ENCODE data around the gene DPH6.
"Not testable (repeated sequence)": the region's sequence is repeated elsewhere in the genome, so short reads cannot be mapped to it uniquely, and the experiment has no call there.

The DPH6 gene
- 6.7 to 6.8 reads per million in 2 donors for total RNA-seq

- peak; percentile 73 for DNase-seq
These were observed at the start of gene DPH6 for GRCh38 chr15:35545824-35546510. Gene DPH6 (minus strand): TSS chr15:35546165. CDS start chr15:35546141, 24 bp downstream.

DNA sequence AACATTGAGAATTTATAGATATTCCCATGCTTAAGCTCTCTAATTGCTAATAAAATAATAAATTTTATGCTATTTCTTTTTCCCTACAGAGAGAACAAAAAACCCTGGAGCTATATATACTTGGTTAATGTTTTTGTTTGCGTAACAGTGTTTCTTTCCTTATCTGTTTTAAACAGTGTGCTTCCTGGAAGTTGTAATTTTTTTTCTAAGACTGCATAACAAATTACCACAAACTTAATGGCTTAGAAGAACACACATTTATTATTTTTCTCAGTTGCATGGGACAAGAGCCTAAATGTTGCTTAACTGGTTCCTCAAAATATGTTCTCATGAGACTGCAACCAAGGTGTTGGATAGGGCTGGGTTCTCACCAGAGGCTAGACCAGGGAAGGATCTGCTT lies 49.7 kb upstream of the DPH6 start:
- no peak for DNase-seq

DNA sequence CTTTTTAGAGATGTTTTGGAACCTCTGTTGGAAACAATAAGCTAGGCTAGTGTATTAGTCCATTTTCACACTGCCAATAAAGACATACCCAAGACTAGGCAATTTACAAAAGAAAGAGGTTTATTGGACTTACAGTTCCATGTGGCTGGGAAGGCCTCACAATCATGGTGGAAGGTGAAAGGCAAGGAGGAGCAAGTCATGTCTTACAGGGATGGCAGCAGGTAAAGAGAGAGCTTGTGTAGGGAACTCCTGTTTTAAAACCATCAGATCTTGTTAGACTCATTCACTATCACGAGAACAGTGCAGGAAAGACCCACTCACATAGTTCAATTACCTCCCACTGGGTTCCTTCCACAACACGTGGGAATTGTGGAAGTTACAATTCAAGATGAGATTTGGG lies 46.0 kb upstream of the DPH6 start:
- DNase-seq = not testable (repeated sequence)

- DNase-seq = no peak
These were observed 38.0 kb upstream of the DPH6 start for GRCh38 chr15:35583863-35584528.

DNA sequence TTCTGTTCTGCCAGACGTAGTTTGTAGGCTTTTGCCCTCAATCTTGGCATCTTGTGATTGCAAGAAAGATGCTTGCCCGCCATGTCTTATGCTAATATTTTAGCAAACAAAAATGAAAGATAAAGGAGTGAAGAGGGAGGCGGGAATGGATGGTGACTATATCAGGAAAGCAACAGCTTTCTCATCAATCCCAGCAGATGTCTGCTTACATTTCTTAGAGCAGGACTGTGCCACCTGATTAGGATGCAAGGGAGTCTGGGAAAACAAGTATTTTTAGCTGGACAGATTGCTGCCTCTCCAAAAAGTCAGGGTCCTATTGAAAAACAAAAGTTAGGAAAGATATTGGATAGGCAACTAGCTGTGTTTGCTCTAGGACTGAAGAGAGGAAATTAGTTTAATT lies 34.6 kb upstream of the DPH6 start:
- no peak for DNase-seq

GRCh38 chr15:35567392-35567791 lies 21.4 kb upstream of the DPH6 start:
- DNase-seq = no peak

- no peak for DNase-seq
These were observed 21.0 kb upstream of the DPH6 start for GRCh38 chr15:35566991-35567390.

- no peak for DNase-seq
These were observed 19.9 kb upstream of the DPH6 start for GRCh38 chr15:35565901-35566300.

DNA sequence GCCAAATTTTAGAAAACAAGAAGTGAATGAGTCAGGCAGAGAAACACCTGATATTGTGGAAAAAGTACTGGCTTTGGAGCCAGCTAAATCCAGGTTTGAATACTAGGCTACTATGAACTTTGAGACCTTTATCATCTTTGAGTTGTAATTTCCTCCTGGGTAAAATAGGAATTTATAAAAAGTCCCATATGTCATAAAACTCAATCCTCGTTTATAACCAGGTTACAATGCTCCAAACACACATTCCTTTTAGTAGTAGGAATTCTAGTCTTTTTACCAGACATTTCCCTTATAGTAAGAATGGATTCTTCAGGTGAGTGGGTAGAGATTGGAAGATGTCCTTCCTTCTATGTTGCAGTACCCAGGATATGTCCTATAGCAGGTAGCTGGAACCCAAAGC lies 16.7 kb upstream of the DPH6 start:
- no peak for DNase-seq

DNA sequence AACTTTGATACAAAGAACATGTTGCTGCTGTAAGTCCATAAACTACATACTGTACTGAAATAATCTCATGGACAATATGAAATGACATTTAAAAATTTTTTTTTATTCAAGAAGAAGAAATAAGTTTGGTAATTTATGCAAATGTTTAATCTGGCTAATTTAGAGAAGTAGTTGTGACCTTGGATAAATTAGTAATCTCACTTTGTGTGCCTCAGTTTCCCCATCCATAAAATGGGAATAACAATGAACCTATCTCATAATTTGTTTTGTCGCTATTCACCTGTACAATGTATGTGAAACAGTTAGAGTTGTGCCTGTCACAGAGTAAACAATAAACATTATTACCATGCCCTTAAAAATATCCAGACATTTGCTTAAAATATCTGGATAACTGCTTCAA lies 15.3 kb upstream of the DPH6 start:
- no peak for DNase-seq

DNA sequence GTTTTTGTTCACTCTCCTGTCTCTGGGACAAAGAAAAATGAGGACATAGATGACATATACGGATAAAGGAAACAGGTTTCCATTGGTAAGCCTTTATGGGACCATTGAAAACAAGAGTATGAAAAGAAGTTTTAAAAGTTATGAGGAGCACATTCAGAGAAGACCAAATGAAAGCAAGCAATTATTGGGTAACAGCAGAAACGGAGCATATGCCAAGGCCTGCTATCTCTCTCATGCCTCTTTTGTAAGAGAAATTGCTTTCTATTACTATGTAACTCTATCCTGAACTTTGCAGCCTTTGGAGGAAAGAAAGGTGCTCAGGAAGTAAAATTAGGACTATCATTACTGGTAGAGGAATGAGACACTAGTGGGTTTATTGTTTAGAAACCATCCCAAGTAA lies 14.9 kb upstream of the DPH6 start:
- no peak for DNase-seq

GRCh38 chr15:35560258-35560657 lies 14.3 kb upstream of the DPH6 start:
- no peak for DNase-seq

DNA sequence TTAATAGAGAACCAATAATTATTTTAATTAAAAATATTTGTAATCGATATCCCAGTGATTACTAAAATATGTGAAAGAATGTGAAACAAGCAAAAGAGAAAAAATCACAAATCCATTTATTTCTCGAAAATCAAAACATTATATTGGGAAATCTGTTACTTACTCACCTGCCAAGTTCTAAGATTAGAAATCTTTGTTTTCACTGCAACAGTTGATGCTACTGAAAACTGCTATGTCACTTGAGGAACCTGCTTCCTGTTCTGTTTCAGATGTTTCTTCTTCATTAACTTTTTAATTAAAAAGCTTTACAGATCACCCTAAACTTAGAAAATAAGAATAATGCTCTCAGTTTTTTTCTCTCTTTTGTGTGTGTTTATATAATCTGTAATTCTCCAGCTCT lies 13.7 kb upstream of the DPH6 start:
- no peak for DNase-seq

DNA sequence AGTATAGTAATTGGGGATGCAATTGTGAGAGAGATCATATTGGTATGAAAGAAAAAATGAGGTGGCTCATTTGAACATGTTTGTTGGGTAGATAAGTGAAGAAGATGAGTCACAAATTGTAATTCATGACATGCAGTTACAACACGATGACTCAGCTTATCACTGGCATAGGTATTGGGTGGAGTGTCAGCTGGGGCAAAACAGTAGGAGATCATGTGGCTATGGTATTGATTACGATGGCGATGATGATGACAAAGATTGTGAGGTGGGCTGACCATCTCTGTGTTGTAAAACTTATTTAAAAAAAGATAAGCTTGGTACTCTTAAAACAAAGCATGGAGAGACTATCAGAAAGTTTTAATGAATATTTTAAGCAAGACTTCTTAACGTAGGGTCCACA lies 11.6 kb upstream of the DPH6 start:
- DNase-seq = no peak

GRCh38 chr15:35557012-35557411 lies 11.0 kb upstream of the DPH6 start:
- no peak for DNase-seq

DNA sequence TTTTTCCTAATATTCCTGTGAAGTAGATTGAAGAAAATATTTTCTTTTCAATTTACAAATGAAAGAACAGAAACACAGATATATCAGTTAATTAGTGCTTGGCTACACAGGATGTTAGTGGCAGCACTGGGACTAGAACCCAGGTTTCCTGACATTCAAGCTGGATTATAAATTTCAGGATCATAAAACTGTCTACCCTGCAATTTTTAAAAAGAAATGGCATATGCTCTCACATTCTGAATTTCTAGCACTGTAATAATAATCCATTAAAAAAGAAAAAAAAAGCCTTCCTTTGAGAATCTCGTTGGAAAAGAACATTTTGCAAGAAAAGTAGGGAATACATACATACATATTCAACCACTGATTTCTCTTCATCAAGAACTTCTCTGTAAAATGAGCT lies 9.3 kb upstream of the DPH6 start:
- no peak for DNase-seq

- DNase-seq = no peak
These were observed 5.0 kb upstream of the DPH6 start for GRCh38 chr15:35550957-35551356.

DNA sequence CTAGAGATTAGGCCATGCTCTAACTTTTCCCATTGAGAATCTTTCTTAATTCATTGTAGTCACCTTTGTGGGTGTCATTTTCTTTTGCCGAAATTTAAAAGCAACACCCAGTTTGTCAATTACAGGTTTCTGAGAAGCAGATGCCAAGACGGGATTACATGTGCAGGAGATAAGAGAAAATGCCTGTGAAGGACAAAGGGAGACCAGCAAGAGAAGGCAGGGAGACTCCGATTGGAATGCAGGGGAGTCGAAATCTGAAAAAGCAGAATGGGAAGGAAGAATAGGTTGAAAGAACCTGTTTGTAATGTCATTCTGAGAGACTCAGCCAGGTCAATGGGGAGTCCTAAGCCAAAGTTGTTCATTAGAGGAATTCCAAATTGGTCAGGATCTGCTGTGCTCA lies 3.6 kb upstream of the DPH6 start:
- DNase-seq = no peak

DNA sequence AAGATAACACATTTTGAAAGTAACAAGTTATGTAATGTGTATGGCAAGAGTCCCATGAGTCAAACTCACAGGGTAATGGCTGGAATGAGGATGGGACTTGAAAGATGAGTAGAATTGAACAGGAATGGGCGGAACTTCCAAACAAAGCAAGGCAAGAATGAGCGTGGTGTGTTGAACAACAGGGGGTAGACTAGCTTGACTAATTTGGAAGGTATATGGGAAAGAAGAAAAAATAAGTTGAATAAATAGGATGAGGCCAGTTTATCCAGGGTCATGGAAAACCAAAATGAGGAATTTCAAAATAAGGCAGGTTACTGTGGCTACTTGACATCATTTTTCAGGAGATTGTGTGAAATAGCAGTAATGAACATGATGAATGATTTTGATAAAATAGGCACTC lies 2.5 kb upstream of the DPH6 start:
- DNase-seq = no peak

DNA sequence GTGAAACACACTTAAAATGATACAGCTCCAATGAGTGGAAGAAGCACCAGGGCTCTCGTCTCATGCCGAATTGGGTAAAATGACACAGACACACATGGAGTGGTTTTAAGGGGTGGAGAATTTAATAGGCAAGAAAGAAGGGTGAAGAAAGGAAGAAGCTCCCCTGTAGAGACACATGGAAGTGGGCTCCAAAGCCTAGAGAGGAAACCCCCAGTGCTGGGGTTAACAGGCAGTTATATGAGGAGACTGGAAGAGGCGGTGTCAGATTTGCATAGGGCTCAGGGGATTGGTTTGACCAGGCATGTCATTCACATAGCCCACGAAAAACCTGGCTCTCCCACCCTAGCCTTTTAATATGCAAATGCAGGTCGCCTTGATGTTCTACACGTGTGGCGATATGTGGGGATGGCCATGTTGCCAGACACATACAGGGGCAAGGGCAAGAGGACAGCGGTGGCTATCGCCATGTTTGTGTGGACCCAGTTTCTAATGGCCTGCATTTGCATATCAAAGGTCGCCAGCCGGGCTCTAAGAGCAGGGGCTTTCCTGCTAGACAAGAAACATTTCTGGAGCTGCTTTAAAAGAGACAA lies 1.9 kb upstream of the DPH6 start:
- DNase-seq = no peak

DNA sequence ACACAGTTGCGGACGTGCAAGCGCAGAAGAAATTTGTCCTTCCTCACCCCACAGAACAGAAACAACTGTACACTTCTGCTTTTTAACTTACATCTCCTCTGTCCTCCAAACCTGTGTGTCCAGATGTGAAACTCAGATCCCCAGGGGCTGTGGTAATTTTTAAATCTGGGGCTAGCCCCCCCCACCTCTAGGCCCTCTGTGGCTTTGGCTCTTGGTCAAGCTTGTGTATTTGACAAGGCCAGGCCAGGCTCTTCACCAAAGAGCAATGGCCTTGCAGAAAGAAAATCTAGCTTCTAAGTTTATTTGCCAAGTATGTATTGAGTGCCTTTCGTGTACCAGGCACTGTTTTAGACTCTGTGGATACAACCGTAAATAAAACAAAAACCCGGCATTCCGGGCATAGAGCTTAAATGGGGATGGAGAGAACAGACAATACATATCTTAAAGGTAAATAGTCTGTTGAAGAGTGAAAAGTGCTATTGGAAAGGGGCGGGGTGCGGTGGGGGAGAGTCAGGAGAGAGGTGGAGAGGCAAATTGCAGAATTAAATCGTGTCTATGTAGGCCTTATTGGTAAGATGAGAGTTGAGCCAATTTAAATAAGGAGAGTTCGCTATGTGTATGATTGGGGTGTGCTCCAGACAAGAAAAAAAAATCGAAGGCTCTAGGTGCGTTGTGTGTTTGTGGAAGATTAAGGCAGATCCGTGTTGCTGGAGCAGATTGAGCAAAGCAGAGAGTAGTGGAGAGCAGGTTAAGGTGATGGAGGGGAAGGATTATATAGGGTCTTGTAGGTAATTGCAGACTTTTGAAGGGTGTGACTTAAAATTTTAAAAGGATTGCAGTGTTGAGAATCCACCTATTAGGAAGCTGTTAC lies 781 bp upstream of the DPH6 start:
- DNase-seq = no peak

DNA sequence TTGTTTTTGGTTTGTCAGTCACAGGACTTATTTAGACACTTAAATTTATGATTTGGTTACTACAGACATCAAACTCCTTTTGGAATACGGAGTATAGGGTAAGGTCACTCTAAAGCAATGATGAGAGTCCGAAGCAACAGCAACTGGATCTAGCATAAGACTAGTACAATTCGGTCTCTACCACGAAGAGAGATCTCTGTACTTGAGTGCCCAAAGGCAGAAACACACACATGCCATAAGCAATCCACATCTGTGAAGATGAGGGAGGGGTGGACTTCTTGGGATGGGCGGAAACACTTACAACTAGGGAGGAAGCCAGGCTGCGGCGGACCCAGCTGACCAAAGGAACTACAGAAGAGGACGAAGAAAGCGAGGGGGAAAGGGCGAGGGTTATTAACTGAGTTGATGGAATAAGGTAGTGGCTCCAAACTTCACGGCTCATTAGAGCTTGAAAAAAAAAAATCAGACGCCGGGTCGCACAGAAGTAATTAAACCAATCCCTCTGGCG lies 595 bp downstream of the DPH6 start:
- DNase-seq = no peak

- no peak for DNase-seq
These were observed 5.1 kb downstream of the DPH6 start for GRCh38 chr15:35540885-35541284.
